HFF-Myc (cell line): ENCODE data around the gene MTX1.
"Not testable (repeated sequence)": the region's sequence is repeated elsewhere in the genome, so short reads cannot be mapped to it uniquely, and the experiment has no call there.

Experiments used
- DNase-seq: peaks from one replicate; pipeline ENCODE4 v3.0.0-alpha.2; 2011; ENCODE audit warnings: low read depth; ENCODE audit errors: extremely low read depth
- H3K4me3 ChIP-seq: replicated peaks from 2 replicates; pipeline ENCODE4 v1.5.1; 2011; ENCODE audit warnings: low read depth, mild to moderate bottlenecking, control low read depth, low read length
- TF ChIP-seq, protein P1 (sequence below): IDR thresholded peaks from 2 replicates; pipeline ENCODE4 v1.5.1; 2012; ENCODE audit warnings: mild to moderate bottlenecking, low read depth, low read length, control low read depth; ENCODE audit errors: missing control alignments

Gene MTX1

DNA sequence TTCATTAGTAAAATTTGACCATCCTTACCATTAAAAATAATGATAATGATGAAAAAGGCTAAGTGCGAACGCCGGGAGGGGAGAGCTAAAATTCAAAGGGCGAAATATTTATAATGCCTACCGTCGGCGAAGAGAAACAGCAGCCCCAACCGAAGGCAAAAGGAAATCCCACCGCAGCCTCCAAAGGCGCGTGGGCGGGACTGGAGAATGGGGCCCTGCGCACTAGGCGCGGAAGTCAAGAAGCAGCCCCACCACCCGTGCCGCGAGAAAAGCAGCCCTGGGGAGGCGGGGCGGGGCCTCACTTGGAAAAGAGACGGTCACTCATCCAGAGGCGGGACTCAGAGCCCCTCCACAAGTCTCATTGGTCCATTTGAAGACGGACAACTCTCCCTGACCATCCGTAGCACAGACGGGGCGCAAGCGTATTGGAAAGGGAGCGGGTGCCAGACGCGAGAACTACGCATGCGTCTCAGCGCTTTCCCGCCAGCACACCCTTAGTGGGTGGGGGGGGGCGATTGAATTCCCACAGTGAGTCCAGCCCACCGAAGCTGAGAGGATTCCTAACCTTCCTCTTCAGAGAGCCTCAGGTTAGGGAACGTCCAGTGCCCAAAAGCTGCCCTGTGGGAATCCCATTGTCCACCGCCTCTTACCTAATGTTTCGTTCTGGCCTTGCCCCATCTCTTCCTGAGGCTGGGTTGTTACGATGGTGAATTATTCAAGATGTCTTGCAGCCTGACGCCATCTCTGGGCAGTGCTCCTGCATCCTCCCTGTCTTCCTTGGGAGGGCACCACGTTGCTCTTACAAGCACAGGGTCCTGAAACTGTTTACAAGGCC, 19.0 kb downstream of the MTX1 start:
- TF ChIP-seq, protein P1, sequence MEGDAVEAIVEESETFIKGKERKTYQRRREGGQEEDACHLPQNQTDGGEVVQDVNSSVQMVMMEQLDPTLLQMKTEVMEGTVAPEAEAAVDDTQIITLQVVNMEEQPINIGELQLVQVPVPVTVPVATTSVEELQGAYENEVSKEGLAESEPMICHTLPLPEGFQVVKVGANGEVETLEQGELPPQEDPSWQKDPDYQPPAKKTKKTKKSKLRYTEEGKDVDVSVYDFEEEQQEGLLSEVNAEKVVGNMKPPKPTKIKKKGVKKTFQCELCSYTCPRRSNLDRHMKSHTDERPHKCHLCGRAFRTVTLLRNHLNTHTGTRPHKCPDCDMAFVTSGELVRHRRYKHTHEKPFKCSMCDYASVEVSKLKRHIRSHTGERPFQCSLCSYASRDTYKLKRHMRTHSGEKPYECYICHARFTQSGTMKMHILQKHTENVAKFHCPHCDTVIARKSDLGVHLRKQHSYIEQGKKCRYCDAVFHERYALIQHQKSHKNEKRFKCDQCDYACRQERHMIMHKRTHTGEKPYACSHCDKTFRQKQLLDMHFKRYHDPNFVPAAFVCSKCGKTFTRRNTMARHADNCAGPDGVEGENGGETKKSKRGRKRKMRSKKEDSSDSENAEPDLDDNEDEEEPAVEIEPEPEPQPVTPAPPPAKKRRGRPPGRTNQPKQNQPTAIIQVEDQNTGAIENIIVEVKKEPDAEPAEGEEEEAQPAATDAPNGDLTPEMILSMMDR: no peak
- peak overlapping the region; percentile 89 for H3K4me3 ChIP-seq
- DNase-seq: peak; percentile 98

DNA sequence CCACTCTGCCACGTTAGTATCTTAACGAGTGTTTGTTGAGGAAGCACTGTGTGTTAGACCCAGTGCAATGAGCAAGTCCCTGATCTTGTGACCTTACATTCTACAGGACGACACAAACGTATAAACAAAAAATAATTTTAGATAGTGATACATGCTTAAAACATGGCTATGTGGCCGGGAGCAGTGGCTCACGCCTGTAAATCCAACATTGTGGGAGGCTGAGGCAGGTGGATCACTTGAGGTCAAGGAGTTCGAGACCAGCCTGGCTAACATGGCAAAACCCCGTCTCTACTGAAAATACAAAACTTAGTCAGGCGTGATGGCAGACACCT, 19.6 kb downstream of the MTX1 start:
- H3K4me3 ChIP-seq: peak overlapping the region; percentile 89
- TF ChIP-seq, protein P1: no peak
- DNase-seq: no peak

DNA sequence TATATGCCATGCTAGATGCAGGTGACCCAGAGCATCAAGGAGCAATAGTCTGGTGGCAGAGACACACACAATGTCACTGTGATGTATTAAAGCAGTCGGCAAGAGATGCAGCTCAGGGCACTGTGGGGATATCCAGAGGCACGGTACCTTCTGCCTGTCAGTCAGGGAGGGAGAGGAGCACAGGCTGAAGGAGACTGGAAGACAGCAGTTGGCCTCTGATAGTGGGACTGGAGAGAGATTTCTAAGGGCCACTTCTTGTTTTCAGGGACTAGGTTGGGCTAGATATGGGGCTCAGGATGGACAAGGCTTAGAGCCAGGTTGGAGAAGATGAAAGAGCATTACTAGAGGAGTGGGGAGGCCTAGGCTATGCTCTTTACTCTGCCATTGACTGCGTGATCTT, 22.8 kb downstream of the MTX1 start:
- DNase-seq: not testable (repeated sequence)

DNA sequence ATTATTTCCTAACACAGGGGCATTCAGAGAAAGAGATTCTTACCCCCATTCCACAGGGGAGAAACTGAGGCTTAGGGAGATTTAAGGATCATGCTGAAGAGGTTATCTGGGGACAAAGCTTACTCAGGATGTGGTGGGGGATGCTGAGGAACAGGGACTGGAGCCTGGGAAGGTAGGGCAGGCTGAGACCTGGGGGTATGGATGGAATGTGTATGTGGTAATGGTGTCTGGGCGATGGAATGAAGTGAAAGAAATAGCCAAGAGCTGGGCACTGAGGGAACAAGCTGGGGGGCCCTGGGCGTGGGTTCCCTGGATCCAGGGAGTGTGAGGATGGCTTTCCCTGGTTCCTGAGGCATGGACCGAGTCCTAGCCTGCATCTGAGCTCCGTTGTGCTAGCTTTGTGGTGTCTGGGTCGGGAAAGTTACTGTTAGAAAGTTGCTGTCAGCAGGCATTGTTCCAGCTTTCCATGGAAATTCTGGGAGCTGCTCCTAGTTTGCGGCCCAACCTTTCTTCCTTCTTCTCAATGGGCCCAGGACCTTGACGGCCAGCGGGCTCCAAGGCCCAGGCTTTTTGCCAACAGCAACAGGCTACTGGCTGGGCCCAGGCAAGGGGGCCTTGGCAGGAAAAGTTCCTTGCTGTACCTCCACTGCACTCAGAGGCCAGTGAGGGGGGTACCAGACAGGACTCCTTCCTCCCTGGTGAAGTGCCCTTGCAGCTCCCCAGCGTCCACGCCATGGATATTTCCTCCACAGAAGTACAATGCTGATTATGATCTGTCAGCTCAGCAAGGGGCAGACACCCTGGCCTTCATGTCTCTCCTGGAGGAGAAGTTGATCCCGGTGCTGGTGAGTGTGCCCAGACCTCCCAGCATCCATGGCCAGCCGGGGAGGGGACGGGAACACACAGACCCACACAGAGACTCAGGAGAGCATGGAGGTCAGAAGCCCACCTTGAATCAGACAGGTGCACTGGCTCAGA, 23.8 kb downstream of the MTX1 start:
- DNase-seq, H3K4me3 ChIP-seq: not testable (repeated sequence)

More for the DNA sequence above, 22.8 kb downstream of the MTX1 start:
- H3K4me3 ChIP-seq: not testable (repeated sequence)

- not testable (repeated sequence) for H3K4me3 ChIP-seq, DNase-seq
Measured at GRCh38 chr1:155233502-155233901, 25.0 kb downstream of the MTX1 start.

GRCh38 chr1:155235375-155235774, 26.9 kb downstream of the MTX1 start:
- H3K4me3 ChIP-seq, DNase-seq: not testable (repeated sequence)

DNA sequence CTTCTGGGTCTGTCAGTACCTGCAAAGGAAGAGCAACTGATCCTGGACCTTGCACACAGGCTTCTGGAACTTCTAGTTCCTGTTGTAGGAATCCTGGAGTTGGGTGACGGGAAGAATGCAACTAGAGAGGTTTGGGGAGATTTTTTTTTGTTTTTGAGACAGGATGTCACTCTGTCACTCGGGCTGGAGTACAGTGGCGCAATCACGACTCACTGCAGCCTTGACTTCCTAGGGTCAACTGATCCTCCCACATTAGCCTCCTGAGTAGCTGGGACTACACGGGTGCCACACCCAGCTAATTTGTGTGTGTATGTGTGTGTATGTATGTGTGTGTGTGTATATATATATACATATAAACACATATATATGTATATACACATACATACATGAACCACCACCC, 28.0 kb downstream of the MTX1 start:
- DNase-seq: no peak
- TF ChIP-seq, protein P1: no peak
- no peak overlapping the region for H3K4me3 ChIP-seq

DNA sequence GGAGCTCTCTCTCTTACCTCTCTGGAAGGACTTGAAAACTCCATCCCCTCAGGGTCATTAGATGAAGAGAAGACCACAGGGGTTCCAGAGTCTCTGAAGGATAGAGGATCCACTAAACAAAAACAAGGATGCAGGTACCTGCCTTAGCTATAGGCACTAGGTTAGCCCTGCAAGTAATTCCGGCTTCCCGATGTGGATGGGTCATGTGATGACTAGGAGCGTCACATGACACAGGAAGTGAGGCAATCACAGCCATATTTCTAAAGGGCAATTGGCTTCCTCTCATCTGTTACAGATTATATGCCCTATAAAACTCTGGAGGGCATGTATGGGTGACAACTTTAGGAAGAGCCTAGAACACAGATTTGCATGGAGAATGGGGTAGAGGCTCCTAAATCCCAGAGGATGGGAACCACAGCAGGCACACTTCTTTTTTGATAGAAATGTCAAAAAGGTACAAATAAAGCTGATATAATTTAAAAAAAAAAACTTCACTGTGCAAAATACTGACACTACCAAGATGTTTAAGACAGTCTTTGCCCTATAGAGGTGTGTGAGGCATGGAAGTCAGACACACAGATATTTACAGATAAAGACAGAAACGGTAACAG, 32.7 kb downstream of the MTX1 start:
- peak overlapping the region; percentile 45 for H3K4me3 ChIP-seq
- TF ChIP-seq, protein P1: no peak
- peak; percentile 93 for DNase-seq
